SK-N-SH (cell line): ENCODE data around the gene PLTP. TPM values are rescaled to one million over a fixed set of nuclear protein-coding genes. Genes with fewer than 3 reads are reported as not detected.

Experiments
- ELF1 ChIP-seq: IDR thresholded peaks from 2 replicates; pipeline ENCODE4 v1.4.0; 2012
- FOSL2 ChIP-seq: IDR thresholded peaks from 2 replicates; pipeline ENCODE4 v1.4.0; 2012; ENCODE audit warnings: low read depth, mild to moderate bottlenecking, moderate library complexity, borderline replicate concordance
- FOXJ3 ChIP-seq: sonication (generic); formaldehyde crosslinking; IDR thresholded peaks from 2 replicates; pipeline ENCODE4 v1.5.1; 2020; ENCODE audit warnings: mild to moderate bottlenecking, missing genetic modification reagents
- FOXM1 ChIP-seq: IDR thresholded peaks from 2 replicates; pipeline ENCODE4 v1.4.0; 2012; ENCODE audit warnings: low read depth, mild to moderate bottlenecking
- GABPA ChIP-seq: IDR thresholded peaks from 2 replicates; pipeline ENCODE4 v1.4.0; 2012; ENCODE audit warnings: low read depth, mild to moderate bottlenecking
- GATA2 ChIP-seq: sonication (generic); formaldehyde crosslinking; IDR thresholded peaks from 2 replicates; pipeline ENCODE4 v1.5.0; 2020; ENCODE audit warnings: mild to moderate bottlenecking, missing genetic modification reagents
- MEF2A ChIP-seq: IDR thresholded peaks from 2 replicates; pipeline ENCODE4 v1.4.0; 2012; ENCODE audit warnings: low read depth, borderline replicate concordance
- NFIC ChIP-seq: IDR thresholded peaks from 2 replicates; pipeline ENCODE4 v1.4.0; 2012; ENCODE audit warnings: borderline replicate concordance
- NRF1 ChIP-seq: IDR thresholded peaks from 2 replicates; pipeline ENCODE4 v1.6.1; 2012; ENCODE audit warnings: low read depth, mild to moderate bottlenecking, low read length
- PBX3 ChIP-seq: IDR thresholded peaks from 2 replicates; pipeline ENCODE4; 2012
- POLR2AphosphoS5 ChIP-seq: IDR thresholded peaks from 2 replicates; pipeline ENCODE4 v1.6.1; 2012; ENCODE audit warnings: low read depth, low read length
- RCOR1 ChIP-seq: fragments of 150-350 bp; IDR thresholded peaks from 2 replicates; pipeline ENCODE4 v1.6.1; 2017; ENCODE audit warnings: antibody characterized with exemption, low read length
- REST ChIP-seq: IDR thresholded peaks from 2 replicates; pipeline ENCODE4 v1.6.1; 2012; ENCODE audit warnings: mild to moderate bottlenecking, low read depth, low read length, moderate library complexity
- RFX5 ChIP-seq: IDR thresholded peaks from 2 replicates; pipeline ENCODE4 v1.6.1; 2012; ENCODE audit warnings: mild to moderate bottlenecking, improper control_type of control experiment, low read length
- SIN3A ChIP-seq: IDR thresholded peaks from 2 replicates; pipeline ENCODE4 v1.6.1; 2012; ENCODE audit warnings: low read depth, mild to moderate bottlenecking, low read length, moderate library complexity, borderline replicate concordance
- SMC3 ChIP-seq: IDR thresholded peaks from 2 replicates; pipeline ENCODE4 v1.6.1; 2012; ENCODE audit warnings: low read depth, low read length, improper control_type of control experiment
- TAF1 ChIP-seq: IDR thresholded peaks from 2 replicates; pipeline ENCODE4 v1.6.1; 2012; ENCODE audit warnings: low read depth, mild to moderate bottlenecking, low read length, moderate library complexity, borderline replicate concordance
- TEAD4 ChIP-seq: IDR thresholded peaks from 2 replicates; pipeline ENCODE4 v1.4.0; 2012; ENCODE audit warnings: mild to moderate bottlenecking, borderline replicate concordance; ENCODE audit not compliant: insufficient read depth
- USF1 ChIP-seq: IDR thresholded peaks from 2 replicates; pipeline ENCODE4 v1.4.0; 2012; ENCODE audit warnings: low read depth, borderline replicate concordance
- YY1 ChIP-seq: IDR thresholded peaks from 2 replicates; pipeline ENCODE4 v1.4.0; 2012; ENCODE audit warnings: low read depth, mild to moderate bottlenecking
- ZBTB33 ChIP-seq: IDR thresholded peaks from 2 replicates; pipeline ENCODE4 v1.4.0; 2012; ENCODE audit warnings: low read depth, borderline replicate concordance
- polyA plus RNA-seq, 3 experiments: library from polyadenylated mRNA; depleted of rRNA; stranded (reverse); fragments of >200 nt; gene quantifications; 2 replicates each; pipeline ENCODE4 v1.2.3, GENCODE V29; 2012

The PLTP gene
- polyA plus RNA-seq, 1 of the 3 experiments (the other 2 are of a cell fraction): 154 TPM

- TF ChIP-seq PBX3 (peak; percentile 100), FOXJ3 (CRISPR knock-in tag) (no peak), TAF1 (peak; percentile 89; the same call in 1 of the 2 replicates), SMC3 (no peak), TEAD4 (no peak), REST (no peak), POLR2AphosphoS5 (peak; percentile 86), RCOR1 (no peak), FOSL2 (no peak), SIN3A (peak; percentile 93), MEF2A (no peak), FOXM1 (no peak), ELF1 (peak; percentile 91), RFX5 (no peak), USF1 (no peak), NRF1 (no peak), GABPA (peak; percentile 97), YY1 (peak; percentile 45; the same call in 1 of the 2 replicates), ZBTB33 (peak; percentile 80), NFIC (no peak), GATA2 (CRISPR knock-in tag) (no peak)
Observed at GRCh38 chr20:45857114-45857881, 54.7 kb downstream of the PLTP start, which contains the start of the genes ACOT8 and ZSWIM3 (continued).
